VCaP (cell line): ENCODE results near the gene ZFP82.

Experiments
- H3K27ac ChIP-seq: fragments of 450-650 bp; 2 replicates; pipeline ENCODE4 v1.5.1; 2017
- CTCF ChIP-seq: fragments of 450-650 bp; conservative IDR thresholded peaks from 2 replicates; pipeline ENCODE4 v1.5.1; 2017; ENCODE audit warnings: mild to moderate bottlenecking, moderate library complexity

ZFP82 gene

DNA sequence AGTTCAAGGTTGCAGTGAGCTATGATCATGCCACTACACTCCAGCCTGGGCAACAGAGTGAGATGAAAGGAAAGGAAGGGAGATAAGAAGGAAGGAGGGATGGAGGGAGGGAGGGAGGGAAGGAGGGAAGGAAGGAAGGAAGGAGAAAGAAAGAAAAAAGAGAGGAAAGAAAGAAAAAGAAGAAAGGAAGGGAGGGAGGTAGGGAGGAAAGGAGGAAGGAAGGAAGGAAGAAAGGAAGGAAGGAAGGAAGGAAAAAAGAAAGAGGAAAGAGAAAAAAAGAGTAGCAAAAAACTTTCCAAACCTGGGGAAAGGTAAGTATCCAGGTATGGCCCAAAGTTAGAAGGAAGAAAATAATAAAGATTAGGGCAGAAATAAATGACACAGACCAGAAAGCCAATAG is 46.6 kb downstream of the ZFP82 start:
- no peak for TF ChIP-seq CTCF
- no peak overlapping the region for H3K27ac ChIP-seq

DNA sequence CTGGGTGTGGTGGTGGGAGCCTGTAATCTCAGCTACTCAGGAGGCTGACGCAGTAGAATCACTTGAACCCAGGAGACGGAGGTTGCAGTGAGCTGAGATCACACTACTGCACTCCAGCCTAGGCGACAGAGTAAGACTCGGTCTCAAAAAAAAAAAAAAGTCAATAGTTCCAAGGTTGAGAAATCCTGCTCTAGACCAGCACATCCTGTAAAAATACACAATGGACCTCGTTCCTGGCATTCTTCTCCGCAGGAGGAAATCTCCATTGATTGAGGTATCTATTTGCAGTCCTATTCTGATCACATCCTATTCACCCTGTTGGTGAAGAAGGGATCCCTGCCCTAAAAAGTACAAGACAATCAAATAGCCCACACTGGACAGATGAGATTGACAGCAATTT is 54.6 kb downstream of the ZFP82 start:
- no peak overlapping the region for H3K27ac ChIP-seq
- TF ChIP-seq CTCF, result no peak
